Putamen (tissue), 1 donor: ENCODE measurements around the gene TBC1D8B.
A peak's percentile ranks its signal among the peaks of the same experiment; 100 is the strongest.

Experiments used
- DNase-seq: peaks from one replicate; pipeline ENCODE4 v3.0.0-alpha.2; 2016; ENCODE audit warnings: low spot score

Gene TBC1D8B

GRCh38 chrX:106898462-106898861, 96.0 kb downstream of the TBC1D8B start:
- no peak for DNase-seq

DNA sequence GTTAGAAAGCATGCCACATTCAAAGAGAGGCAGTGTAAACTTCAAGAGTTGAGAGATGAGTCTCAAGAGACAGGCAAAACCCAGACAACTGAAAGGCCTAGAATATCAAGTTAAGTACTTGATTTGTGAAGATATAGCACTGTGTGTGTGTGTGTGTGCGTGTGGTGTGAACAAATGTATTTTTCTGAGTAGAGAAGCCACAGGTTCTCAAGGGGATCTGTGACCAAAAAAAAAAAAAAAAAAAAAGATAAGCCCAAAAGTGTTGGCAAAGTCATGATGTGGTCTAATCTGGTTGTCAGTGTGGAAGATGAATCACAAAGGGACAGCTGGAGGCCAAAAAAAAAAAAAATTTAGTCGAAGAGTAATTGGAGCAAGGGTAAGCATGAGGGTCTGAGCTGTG, 96.8 kb downstream of the TBC1D8B start:
- no peak for DNase-seq

- no peak for DNase-seq
Observed at GRCh38 chrX:106899841-106900240, 97.4 kb downstream of the TBC1D8B start.

DNA sequence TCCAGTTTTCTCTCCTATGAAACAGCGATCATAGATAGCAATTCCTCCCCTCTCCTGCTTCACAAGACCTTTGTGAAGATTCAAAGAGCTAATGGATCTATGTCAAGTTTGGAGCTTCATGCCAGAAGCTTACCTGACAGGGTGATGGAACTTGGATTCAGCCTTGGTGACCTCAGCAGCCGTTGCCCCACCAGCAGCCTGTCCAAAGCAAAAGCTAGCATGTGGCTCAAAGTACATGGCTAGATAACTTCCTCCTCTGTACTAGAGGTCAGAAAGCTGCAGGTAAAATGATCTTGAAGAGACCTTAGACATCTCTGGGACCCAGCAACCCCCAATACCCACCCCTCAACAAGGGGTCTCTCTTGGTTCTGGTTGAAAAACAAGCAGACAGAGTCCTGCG, 98.9 kb downstream of the TBC1D8B start:
- no peak for DNase-seq

- DNase-seq, result no peak
Observed at GRCh38 chrX:106901781-106902219, 99.3 kb downstream of the TBC1D8B start.

GRCh38 chrX:106902684-106903083, 100.2 kb downstream of the TBC1D8B start:
- DNase-seq, result no peak

- no peak for DNase-seq
Observed at GRCh38 chrX:106903291-106903824, 100.9 kb downstream of the TBC1D8B start, which contains the start of gene RIPPLY1. TSS of gene RIPPLY1 (minus strand) at chrX:106903341. CDS start at chrX:106903287, 54 bp downstream.

GRCh38 chrX:106903856-106904528, 101.5 kb downstream of the TBC1D8B start:
- DNase-seq, result no peak

- DNase-seq, result no peak
Observed at GRCh38 chrX:106905064-106905708, 102.7 kb downstream of the TBC1D8B start.

GRCh38 chrX:106906361-106906760, 103.9 kb downstream of the TBC1D8B start:
- DNase-seq, result no peak

DNA sequence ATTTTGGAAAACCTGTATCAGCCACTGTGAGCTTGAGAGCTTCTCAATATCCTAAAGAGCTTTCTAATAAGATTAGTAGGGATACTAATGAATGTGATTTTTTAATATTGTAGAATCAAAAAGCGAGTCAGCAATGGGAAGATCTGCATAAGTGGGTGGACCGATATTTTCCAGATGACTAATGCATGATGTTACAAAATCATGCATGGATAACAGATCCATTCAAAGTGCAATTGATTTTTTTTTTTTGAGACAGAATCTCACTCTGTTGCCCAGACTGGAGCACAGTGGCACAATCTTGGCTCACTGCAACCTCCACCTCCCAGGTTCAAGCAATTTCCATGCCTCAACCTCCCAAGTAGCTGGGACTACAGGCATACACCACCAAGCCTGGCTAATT, 110.4 kb downstream of the TBC1D8B start:
- DNase-seq, result peak; percentile 8

GRCh38 chrX:106917830-106918500, 115.5 kb downstream of the TBC1D8B start:
- no peak for DNase-seq

GRCh38 chrX:106919932-106920452, 117.5 kb downstream of the TBC1D8B start, which contains the start of gene CLDN2:
TSS of gene CLDN2 (plus strand) at chrX:106920402. CDS start at chrX:106928229, 7,827 bp downstream.
- DNase-seq, result no peak

GRCh38 chrX:106921637-106922036, 119.2 kb downstream of the TBC1D8B start:
- no peak for DNase-seq
